H1 (cell line): ENCODE measurements around the gene NADK. TPM values are rescaled to one million over a fixed set of nuclear protein-coding genes. Genes with fewer than 3 reads are reported as not detected.

ENCODE experiments used
- CTCF ChIA-PET: fragments of 300-600 bp; sonication (Branson Sonifier 250); formaldehyde crosslinking; loops from one replicate; lab custom pipeline; 2021; ENCODE audit not compliant: partially characterized antibody; lab: Charles Lee
- POLR2A ChIA-PET: fragments of 300-600 bp; sonication (Branson Sonifier 250); formaldehyde crosslinking; loops from one replicate; lab custom pipeline; 2021; ENCODE audit warnings: inconsistent platforms; ENCODE audit not compliant: partially characterized antibody; lab: Charles Lee
- DNase-seq, 2 experiments: peaks; one replicate each; pipeline versions ENCODE4 v3.0.0 to v3.0.0-alpha.2; 2010 to 2022; ENCODE audit warnings: low spot score in 2 of 2, low read depth in 1 of 2, mixed read lengths in 1 of 2
- FAIRE-seq: peaks from 2 replicates; lab custom pipeline; 2011; peaks lifted over from hg19 to GRCh38; lab: Jason Lieb, UNC
- H2AFZ ChIP-seq: 2 replicates; pipeline ENCODE4 v1.8.1; 2012; ENCODE audit warnings: low read length, inconsistent platforms
- H2AK5ac ChIP-seq: 2 replicates; pipeline ENCODE4 v1.6.1; 2013; ENCODE audit warnings: low read depth, low read length
- H2BK120ac ChIP-seq: replicated peaks from 2 replicates; pipeline ENCODE3; 2013; ENCODE audit warnings: low read depth, low read length, inconsistent platforms
- H2BK12ac ChIP-seq: 2 replicates; pipeline ENCODE4 v1.6.1; 2013; ENCODE audit warnings: low read depth, low read length
- H2BK15ac ChIP-seq: 2 replicates; pipeline ENCODE4 v1.6.1; 2013; ENCODE audit warnings: low read length
- H2BK20ac ChIP-seq: 2 replicates; pipeline ENCODE4 v1.6.1; 2013; ENCODE audit warnings: low read length
- H2BK5ac ChIP-seq: 2 replicates; pipeline ENCODE4 v1.6.1; 2013; ENCODE audit warnings: low read depth, low read length
- H3K14ac ChIP-seq: 2 replicates; pipeline ENCODE4 v1.6.1; 2013; ENCODE audit warnings: inconsistent platforms; ENCODE audit not compliant: insufficient read length
- H3K18ac ChIP-seq: 2 replicates; pipeline ENCODE4 v1.6.1; 2013; ENCODE audit warnings: low read length; ENCODE audit errors: extremely low read depth
- H3K23ac ChIP-seq: 2 replicates; pipeline ENCODE4 v1.6.1; 2013; ENCODE audit warnings: inconsistent platforms; ENCODE audit not compliant: insufficient read length
- H3K23me2 ChIP-seq: 2 replicates; pipeline ENCODE4 v1.6.1; 2013; ENCODE audit warnings: low read depth, low read length
- H3K27ac ChIP-seq: 2 replicates; pipeline ENCODE4 v1.6.1; 2011; ENCODE audit warnings: low read depth, low read length, inconsistent platforms
- H3K27me3 ChIP-seq, 4 experiments: replicated peaks in 1 of 4; 1 replicate in 1 of 4; 2 replicates in 3 of 4; pipeline versions ENCODE4 v1.6.1 to v1.8.1; 2011 to 2013; ENCODE audit warnings: low read length in 3 of 4, mild to moderate bottlenecking in 3 of 4, inconsistent platforms in 2 of 4, mixed read lengths in 2 of 4, moderate library complexity in 1 of 4; ENCODE audit not compliant: control insufficient read depth in 3 of 4, insufficient read depth in 3 of 4; ENCODE audit errors: extremely low read depth in 1 of 4
- H3K36me3 ChIP-seq, 4 experiments: 2 replicates each; pipeline versions ENCODE4 v1.6.1 to v1.8.1; 2011 to 2013; ENCODE audit warnings: mild to moderate bottlenecking in 4 of 4, low read length in 3 of 4, moderate library complexity in 2 of 4, control low read depth in 1 of 4, inconsistent platforms in 1 of 4; ENCODE audit not compliant: insufficient read depth in 4 of 4, control insufficient read depth in 2 of 4
- H3K4ac ChIP-seq: replicated peaks from 2 replicates; pipeline ENCODE3; 2013; ENCODE audit warnings: low read length, low read depth, mixed read lengths, inconsistent platforms; ENCODE audit not compliant: insufficient read length
- H3K4me1 ChIP-seq, 4 experiments: replicated peaks in 1 of 4; 1 replicate in 1 of 4; 2 replicates in 3 of 4; pipeline versions ENCODE4 v1.6.1 to v1.8.1; 2011 to 2013; ENCODE audit warnings: low read length in 3 of 4, inconsistent platforms in 2 of 4, mixed read lengths in 1 of 4; ENCODE audit not compliant: insufficient read depth in 4 of 4, control insufficient read depth in 3 of 4
- H3K4me2 ChIP-seq, 2 experiments: 2 replicates each; pipeline versions ENCODE4 v1.6.1 to v1.8.1; 2011 to 2013; ENCODE audit warnings: low read depth in 2 of 2, low read length in 2 of 2, control low read depth in 1 of 2, inconsistent platforms in 1 of 2, mild to moderate bottlenecking in 1 of 2; ENCODE audit not compliant: insufficient read depth in 1 of 2
- H3K4me3 ChIP-seq, 4 experiments: fragments of 200-600, 300-600 bp in 1 of 4; sonication (generic), shearing (Covaris generic), sonication (Bioruptor Twin) in 1 of 4; 2 replicates each; pipeline versions ENCODE4 v1.5.1 to v1.8.1; 2011 to 2016; ENCODE audit warnings: low read length in 4 of 4, low read depth in 3 of 4, control low read depth in 2 of 4, inconsistent platforms in 2 of 4, mild to moderate bottlenecking in 2 of 4, mixed read lengths in 1 of 4, moderate library complexity in 1 of 4; ENCODE audit not compliant: insufficient read depth in 2 of 4; ENCODE audit errors: extremely low read depth in 1 of 4
- H3K56ac ChIP-seq: replicated peaks from 2 replicates; pipeline ENCODE3; 2013; ENCODE audit warnings: low read depth, mild to moderate bottlenecking, mixed read lengths, low read length, inconsistent platforms; ENCODE audit not compliant: insufficient read length
- H3K79me1 ChIP-seq: 2 replicates; pipeline ENCODE4 v1.6.1; 2013; ENCODE audit warnings: low read depth, low read length, control low read depth
- H3K79me2 ChIP-seq, 2 experiments: 2 replicates each; pipeline versions ENCODE4 v1.6.1 to v1.8.1; 2012 to 2013; ENCODE audit warnings: low read length in 2 of 2, mild to moderate bottlenecking in 2 of 2, inconsistent platforms in 1 of 2; ENCODE audit not compliant: insufficient read depth in 2 of 2, control insufficient read depth in 1 of 2
- H3K9ac ChIP-seq, 4 experiments: replicated peaks in 1 of 4; 1 replicate in 1 of 4; 2 replicates in 3 of 4; pipeline versions ENCODE4 v1.6.1 to v1.8.1; 2011 to 2013; ENCODE audit warnings: low read depth in 3 of 4, low read length in 3 of 4, control low read depth in 2 of 4, mild to moderate bottlenecking in 2 of 4, moderate library complexity in 2 of 4, inconsistent platforms in 1 of 4; ENCODE audit errors: extremely low read depth in 1 of 4
- H3K9me3 ChIP-seq, 2 experiments: 2 replicates each; pipeline versions ENCODE4 v1.6.1 to v1.8.1; 2012 to 2013; ENCODE audit warnings: mild to moderate bottlenecking in 2 of 2, moderate library complexity in 2 of 2, control low read depth in 1 of 2, inconsistent platforms in 1 of 2, low read depth in 1 of 2, low read length in 1 of 2, mixed read lengths in 1 of 2; ENCODE audit not compliant: insufficient read depth in 2 of 2
- H4K20me1 ChIP-seq, 2 experiments: replicated peaks in 1 of 2; 2 replicates each; pipeline versions ENCODE3 to v1.8.1; 2011 to 2013; ENCODE audit warnings: inconsistent platforms in 2 of 2, low read length in 2 of 2, mild to moderate bottlenecking in 1 of 2; ENCODE audit not compliant: insufficient read depth in 2 of 2, control insufficient read depth in 1 of 2
- H4K5ac ChIP-seq: 2 replicates; pipeline ENCODE4 v1.6.1; 2013; ENCODE audit warnings: low read length, low read depth, mixed read lengths, inconsistent platforms; ENCODE audit not compliant: insufficient read length
- H4K8ac ChIP-seq: 2 replicates; pipeline ENCODE4 v1.8.0; 2013; ENCODE audit warnings: mild to moderate bottlenecking, moderate library complexity, low read length, inconsistent platforms; ENCODE audit not compliant: insufficient read depth; ENCODE audit errors: extremely low read depth
- H4K91ac ChIP-seq: replicated peaks from 2 replicates; pipeline ENCODE3; 2013; ENCODE audit warnings: low read length, mixed read lengths, inconsistent platforms; ENCODE audit not compliant: insufficient read length
- ASH2L ChIP-seq: fragments of 200-600, 300-600 bp; sonication (generic); IDR thresholded peaks from one replicate; pipeline ENCODE4 v1.7.1; 2017; ENCODE audit warnings: low read length
- MAFK ChIP-seq: IDR thresholded peaks from 2 replicates; pipeline ENCODE4 v1.6.1; 2012; ENCODE audit warnings: low read depth, mild to moderate bottlenecking, improper control_type of control experiment, low read length
- WGBS, 2 experiments: shearing (Covaris generic) in 1 of 2; methylation state at CpG; one replicate each; pipeline versions ENCODE4 v1.1.6 to v1.1.7; 2013 to 2015; ENCODE audit warnings: low lambda C conversion rate in 2 of 2, mixed read lengths in 2 of 2, inconsistent platforms in 1 of 2, low coverage in 1 of 2, missing lambda C conversion rate in 1 of 2; ENCODE audit not compliant: insufficient replicate concordance in 2 of 2, insufficient coverage in 1 of 2, insufficient read length in 1 of 2; ENCODE audit errors: extremely low coverage in 1 of 2, missing lambda C conversion rate in 1 of 2; 5-methylcytosine and 5-hydroxymethylcytosine counted together
- polyA plus RNA-seq, 7 experiments: library from polyadenylated mRNA; depleted of rRNA in 3 of 7; stranded (reverse) in 5 of 7; unstranded in 2 of 7; fragments of >200 nt in 5 of 7; fragments of 200-250 nt in 2 of 7; gene quantifications; 1 replicate in 5 of 7; 2 replicates in 1 of 7; 4 replicates in 1 of 7; pipeline versions ENCODE4 v1.2.1 to v1.2.3, GENCODE V29; 2011 to 2013; ENCODE audit warnings: missing spikeins in 2 of 7, mixed read lengths in 2 of 7
- total RNA-seq: library from RNA; stranded (reverse); fragmentation: NEBNext Ultra II Directional; extraction: Animal tissue kit (Norgen Biotek cat#: 25700); gene quantifications from 2 replicates; pipeline ENCODE4 v1.2.1, GENCODE V29; 2021

Gene NADK
- total and polyA plus RNA-seq, 2 of the 8 experiments (the other 6 are each of a cell fraction or from before 2014, with no cell fraction given): 78.0 to 89.7 TPM

DNA sequence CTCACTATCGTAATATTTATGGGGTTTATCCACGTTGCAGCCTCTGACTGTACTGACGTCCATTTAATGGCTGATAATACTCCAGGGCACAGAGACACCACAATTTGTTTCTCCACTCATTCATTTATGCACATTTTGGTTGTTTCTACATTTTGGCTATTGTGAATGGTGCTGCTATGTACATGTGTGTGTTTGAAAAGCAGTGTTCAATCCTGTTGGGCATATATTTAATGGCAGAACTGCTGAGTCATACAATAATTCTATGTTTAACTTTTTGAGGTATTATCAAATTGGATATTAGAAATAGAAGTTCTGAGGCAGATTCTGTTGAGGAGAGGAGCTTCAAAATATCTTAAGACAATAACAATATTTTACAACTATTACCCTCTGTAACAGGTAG is 39.0 kb upstream of the NADK start:
- no peak for FAIRE-seq
- Histone ChIP-seq H3K27ac (no peak overlapping the region), H3K4me1 (no peaks in the 10 kb centered on the region), H3K4me3 (no peak overlapping the region), H3K9ac (no peak overlapping the region), H3K4me2 (no peak overlapping the region), H3K23me2 (no peaks in the 10 kb centered on the region), H4K91ac (no peak overlapping the region), H3K79me1 (0 out of 2 replicates have a peak, but pooled peaks cover 2% of the 10 kb centered on the region), H3K14ac (no peak overlapping the region), H2BK15ac (no peak overlapping the region), H2BK12ac (no peak overlapping the region), H2AK5ac (no peak overlapping the region), H3K18ac (no peak overlapping the region), H2BK5ac (no peak overlapping the region), H3K36me3 (peaks cover 5 to 54% (median 25%) of the 10 kb centered on the region in 4 experiments; a peak in 7 of 8 replicates), H3K56ac (no peak overlapping the region), H2BK20ac (no peak overlapping the region), H4K20me1 (peaks cover 0 to 6% of the 10 kb centered on the region in 2 experiments), H2AFZ (no peak overlapping the region), H3K23ac (no peak overlapping the region), H2BK120ac (no peak overlapping the region), H4K8ac (no peak overlapping the region), H4K5ac (no peak overlapping the region), H3K79me2 (peaks cover 0 to 6% of the 10 kb centered on the region in 2 experiments; a peak in 2 of 4 replicates), H3K9me3 (no peaks in the 10 kb centered on the region), H3K27me3 (no peaks in the 10 kb centered on the region), H3K4ac (no peak overlapping the region)
- TF ChIP-seq ASH2L: no peak
- TF ChIP-seq MAFK: peak; percentile 23; the same call in 1 of the 2 replicates
- ChIA-PET CTCF (interaction anchor here (0.6 kb wide), 1 partner anchor 9 kb away, joined by 3 read pairs; no protein-coding TSS in a partner anchor), POLR2A (no interaction called here)
- DNase-seq: no peak
- 92% methylated on average over 3 of the region's 3 CpGs; no CpG with 5 or more reads in 1 of the 2 experiments for WGBS, 2 experiments
